Forelimb muscle (tissue), 1 donor: Measurements from ENCODE around the gene MAL. TPM values are rescaled to one million over a fixed set of nuclear protein-coding genes. Genes with fewer than 3 reads are reported as not detected.
"Not testable (repeated sequence)": the region's sequence is repeated elsewhere in the genome, so short reads cannot be mapped to it uniquely, and the experiment has no call there.

Source experiments
- DNase-seq: peaks from one replicate; pipeline ENCODE4 v3.0.0-alpha.2; 2013; ENCODE audit warnings: low read depth
- polyA plus RNA-seq: library from polyadenylated mRNA; unstranded; fragments of 120-200 nt; gene quantifications from one replicate; pipeline ENCODE4 v1.2.1, GENCODE V29; 2013; ENCODE audit not compliant: insufficient read length

MAL gene
- polyA plus RNA-seq, 1 donor, result 2.5 TPM

- not testable (repeated sequence) for DNase-seq
These were observed 72.8 kb downstream of the MAL start for GRCh38 chr2:95098273-95098672.

DNA sequence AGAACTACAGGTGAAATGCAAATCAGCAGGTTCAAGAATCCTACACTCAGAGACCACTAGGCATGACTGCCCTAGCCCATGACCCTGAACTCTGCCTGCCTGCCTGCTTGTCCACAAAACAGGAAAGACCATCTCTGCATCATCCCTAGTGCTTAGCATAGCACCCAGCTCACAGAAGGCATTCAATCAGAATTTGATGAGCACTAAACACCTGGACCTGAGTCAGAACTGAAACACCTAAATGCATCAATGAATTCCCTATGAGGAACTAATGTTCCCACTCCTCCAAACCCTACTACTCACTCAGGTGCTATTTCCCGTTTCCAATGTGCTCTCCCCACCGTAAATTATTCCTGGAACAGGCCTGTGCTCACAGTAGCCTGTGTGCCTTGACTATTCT is 74.4 kb downstream of the MAL start:
- DNase-seq, result no peak

Other genes starting within 250 kb of the MAL start
- not detected for gene TEKT4, start 154.3 kb upstream of the MAL start, polyA plus RNA-seq
- 67.5 TPM for gene MRPS5, start 96.1 kb downstream of the MAL start, polyA plus RNA-seq
- 21.0 TPM for gene ZNF514, start 134.1 kb downstream of the MAL start, polyA plus RNA-seq
- 4.9 TPM for gene ZNF2, start 140.1 kb downstream of the MAL start, polyA plus RNA-seq
- 2.0 TPM for gene ZNF892, start 181.8 kb downstream of the MAL start, polyA plus RNA-seq
- 1.5 TPM for gene PROM2, start 248.7 kb downstream of the MAL start, polyA plus RNA-seq